Epidermal melanocyte (primary cell): ENCODE results near the gene TMEM270.
"Not testable (repeated sequence)": the region's sequence is repeated elsewhere in the genome, so short reads cannot be mapped to it uniquely, and the experiment has no call there.

Experiments used
- DNase-seq: peaks from one replicate; pipeline ENCODE4 v3.0.0; 2011; ENCODE audit warnings: low spot score; ENCODE audit not compliant: insufficient read length

The TMEM270 gene

GRCh38 chr7:73860859-73861258 is at the start of gene TMEM270:
Gene TMEM270 (plus strand): TSS chr7:73861159. CDS start chr7:73861195, 36 bp downstream.
- DNase-seq = no peak

GRCh38 chr7:73811760-73812168 is 49.2 kb upstream of the TMEM270 start:
- DNase-seq = no peak

- DNase-seq = no peak
Measured at GRCh38 chr7:73812996-73813395, 48.0 kb upstream of the TMEM270 start.

- DNase-seq = no peak
Measured at GRCh38 chr7:73815436-73815835, 45.5 kb upstream of the TMEM270 start.

GRCh38 chr7:73817121-73817520 is 43.8 kb upstream of the TMEM270 start:
- no peak for DNase-seq

- no peak for DNase-seq
Measured at GRCh38 chr7:73820013-73820412, 40.9 kb upstream of the TMEM270 start.

GRCh38 chr7:73821597-73822285 is 39.2 kb upstream of the TMEM270 start:
- DNase-seq = not testable (repeated sequence)

GRCh38 chr7:73822319-73823173 is 38.4 kb upstream of the TMEM270 start:
- peak; percentile 70 for DNase-seq

- DNase-seq = no peak
Measured at GRCh38 chr7:73823257-73823656, 37.7 kb upstream of the TMEM270 start.

- DNase-seq = no peak
Measured at GRCh38 chr7:73823873-73824592, 36.9 kb upstream of the TMEM270 start.

- DNase-seq = no peak
Measured at GRCh38 chr7:73824986-73825385, 36.0 kb upstream of the TMEM270 start.

GRCh38 chr7:73827567-73828106 is 33.3 kb upstream of the TMEM270 start:
- DNase-seq = no peak

- no peak for DNase-seq
Measured at GRCh38 chr7:73828107-73828803, 32.7 kb upstream of the TMEM270 start.

GRCh38 chr7:73828972-73829371 is 32.0 kb upstream of the TMEM270 start:
- no peak for DNase-seq

GRCh38 chr7:73829505-73829904 is 31.5 kb upstream of the TMEM270 start:
- DNase-seq = no peak

GRCh38 chr7:73829921-73830680 is 30.9 kb upstream of the TMEM270 start:
- DNase-seq = no peak

GRCh38 chr7:73830681-73831583 is 30.0 kb upstream of the TMEM270 start, which contains the start of gene CLDN4:
Gene CLDN4 (plus strand): TSS chr7:73830996. CDS start chr7:73831202, 206 bp downstream.
- no peak for DNase-seq

GRCh38 chr7:73831584-73831833 is 29.4 kb upstream of the TMEM270 start:
- no peak for DNase-seq

GRCh38 chr7:73831834-73832651 is 28.9 kb upstream of the TMEM270 start:
- DNase-seq = no peak
